ENCODE data around the gene PBOV1.
"Not testable (repeated sequence)": the region's sequence is repeated elsewhere in the genome, so short reads cannot be mapped to it uniquely, and the experiment has no call there.

PBOV1 gene

GRCh38 chr6:138237463-138237862 is 19.2 kb upstream of the PBOV1 start:
- DNase-seq, result no peak

GRCh38 chr6:138235693-138236092 is 17.4 kb upstream of the PBOV1 start:
- no peak for DNase-seq

DNA sequence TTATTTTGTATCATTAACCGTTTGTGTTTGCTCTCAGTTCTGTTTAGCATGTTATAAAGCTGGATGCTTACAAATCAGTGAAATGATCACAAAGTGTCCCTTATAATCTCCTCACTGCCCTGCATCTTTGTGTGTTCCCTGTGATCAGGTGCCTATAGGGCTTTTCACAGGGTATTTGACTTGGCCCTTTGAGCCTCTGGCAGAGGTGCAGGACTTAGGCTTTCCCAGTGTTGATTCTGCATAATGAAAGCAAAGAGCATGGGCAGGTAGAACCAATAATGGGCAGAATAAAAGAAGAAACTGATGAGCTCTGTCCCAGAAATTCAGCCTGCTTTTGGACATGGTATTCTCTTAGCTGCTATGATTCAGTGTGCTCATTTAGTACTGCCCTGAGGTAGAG is 16.9 kb upstream of the PBOV1 start:
- no peak for DNase-seq

- no peak for DNase-seq
These were observed 16.1 kb upstream of the PBOV1 start for GRCh38 chr6:138234363-138234762.

- DNase-seq, result no peak
These were observed 13.1 kb upstream of the PBOV1 start for GRCh38 chr6:138231381-138231886.

DNA sequence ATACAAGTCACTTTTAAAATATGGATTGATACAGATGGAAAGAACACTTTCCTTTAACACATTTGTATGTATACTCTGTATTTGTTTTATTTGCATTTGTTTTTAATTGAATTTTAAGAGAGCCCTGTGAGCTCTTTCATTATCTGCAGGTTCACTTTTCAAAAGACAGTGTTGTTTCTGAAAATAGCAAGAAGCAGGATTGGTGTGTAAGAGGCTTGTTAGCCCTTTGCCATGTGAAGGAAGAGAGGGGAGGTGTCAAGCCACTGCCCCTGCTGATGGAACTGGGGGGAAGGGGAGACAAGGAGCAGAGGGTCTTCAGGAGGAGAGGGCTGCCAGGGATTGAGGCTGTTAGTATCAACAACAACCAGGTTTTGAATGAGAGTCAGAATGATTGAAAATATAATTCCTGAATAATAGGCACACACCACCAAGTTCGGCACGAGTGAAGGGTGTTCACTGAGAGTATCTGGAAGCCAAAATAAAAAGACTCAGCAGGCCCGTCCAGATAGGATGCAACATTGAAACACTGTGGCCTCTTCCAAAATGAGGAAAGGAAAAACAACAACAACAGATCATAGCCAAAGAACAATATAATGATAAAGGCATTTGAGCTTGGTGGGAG is 12.6 kb upstream of the PBOV1 start:
- DNase-seq, result no peak

GRCh38 chr6:138230221-138230620 is 11.9 kb upstream of the PBOV1 start:
- DNase-seq, result no peak

DNA sequence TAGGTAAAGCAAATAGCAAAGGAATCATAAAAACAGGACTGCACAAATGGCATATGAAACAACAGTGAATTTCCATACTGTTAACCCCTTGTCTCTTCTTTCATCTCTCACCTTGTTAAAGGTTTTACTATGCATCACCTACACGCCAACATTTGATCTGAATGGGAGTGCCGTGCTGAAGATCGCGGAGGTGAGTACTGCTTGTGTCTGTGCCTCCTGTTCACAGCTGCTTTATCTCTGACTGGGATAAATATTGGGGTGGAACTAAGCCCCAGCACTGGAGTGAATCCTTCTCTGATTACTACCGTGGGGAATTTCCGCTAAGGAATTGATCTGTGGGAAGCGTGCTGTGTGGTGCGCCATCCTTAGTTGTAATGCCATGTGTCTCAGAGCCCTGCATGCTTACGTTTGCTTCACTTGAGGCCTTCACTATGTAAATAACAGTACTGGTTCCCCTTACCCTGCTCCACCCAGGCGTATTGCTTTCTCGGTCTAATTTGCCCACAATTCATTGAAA is 11.4 kb upstream of the PBOV1 start:
- DNase-seq, result no peak

- no peak for DNase-seq
These were observed 10.8 kb upstream of the PBOV1 start for GRCh38 chr6:138229072-138229471.

GRCh38 chr6:138227316-138227781 is 9.1 kb upstream of the PBOV1 start:
- DNase-seq, result no peak

DNA sequence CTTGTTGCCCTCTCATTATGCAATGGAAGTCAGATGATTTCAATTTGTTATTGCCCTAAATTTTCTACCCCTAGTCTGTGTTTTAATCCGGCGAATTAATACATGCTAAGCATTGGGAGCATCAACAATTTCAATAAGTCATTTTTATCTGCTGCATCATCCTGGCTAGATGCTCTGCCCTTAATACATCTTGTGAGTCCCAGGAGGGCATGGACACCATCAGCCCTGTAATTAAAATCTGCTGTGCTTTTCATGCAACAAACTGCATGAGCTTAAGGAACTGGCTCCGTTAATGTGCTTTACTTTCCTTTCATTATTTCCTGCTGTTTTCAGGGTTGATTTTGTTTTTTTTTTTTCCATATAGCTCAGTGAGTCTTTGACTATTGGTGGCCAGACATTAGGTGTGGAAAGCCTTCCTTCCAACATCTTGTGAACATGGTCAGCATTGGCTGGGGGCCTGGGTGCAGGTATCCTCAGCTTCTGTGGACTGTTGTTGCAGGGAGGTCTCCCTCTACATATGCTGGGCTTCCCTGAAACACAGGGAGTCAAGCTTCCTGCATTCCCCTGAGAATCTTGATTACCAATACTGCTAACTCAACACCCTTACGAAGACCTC is 8.5 kb upstream of the PBOV1 start:
- no peak for DNase-seq

GRCh38 chr6:138225953-138226352 is 7.7 kb upstream of the PBOV1 start:
- DNase-seq, result no peak

DNA sequence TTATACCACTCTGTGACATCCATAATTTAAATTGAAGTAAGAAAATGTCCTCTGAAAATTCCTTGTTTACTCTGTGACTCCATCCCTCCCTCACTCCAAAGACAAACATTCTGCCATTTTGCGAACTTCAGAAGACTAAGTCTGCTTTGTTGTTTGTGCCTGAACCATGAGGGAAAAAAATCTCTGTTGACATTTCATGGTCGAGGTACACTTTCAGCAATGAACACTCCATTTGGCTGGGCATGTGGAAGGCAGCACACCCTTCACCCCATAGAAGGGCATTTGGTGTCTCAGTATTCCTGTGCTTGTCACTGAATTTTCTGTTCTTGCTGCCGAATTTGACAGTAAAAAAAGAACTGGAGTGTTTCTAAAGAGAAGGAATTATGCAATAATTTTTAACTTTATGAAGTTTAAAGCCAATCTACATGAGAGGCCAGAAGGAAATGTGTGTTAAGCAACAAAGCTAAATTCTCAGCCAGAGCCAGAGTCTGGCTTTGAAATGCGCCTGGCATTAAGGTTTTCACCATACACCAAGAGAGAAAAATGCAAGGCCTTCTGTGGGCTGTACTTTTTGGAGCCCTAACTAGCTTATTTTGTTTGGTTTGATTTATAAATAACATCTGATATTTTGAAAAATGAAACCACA is 4.7 kb upstream of the PBOV1 start:
- no peak for DNase-seq

GRCh38 chr6:138219901-138220300 is 1.6 kb upstream of the PBOV1 start:
- DNase-seq, result no peak

DNA sequence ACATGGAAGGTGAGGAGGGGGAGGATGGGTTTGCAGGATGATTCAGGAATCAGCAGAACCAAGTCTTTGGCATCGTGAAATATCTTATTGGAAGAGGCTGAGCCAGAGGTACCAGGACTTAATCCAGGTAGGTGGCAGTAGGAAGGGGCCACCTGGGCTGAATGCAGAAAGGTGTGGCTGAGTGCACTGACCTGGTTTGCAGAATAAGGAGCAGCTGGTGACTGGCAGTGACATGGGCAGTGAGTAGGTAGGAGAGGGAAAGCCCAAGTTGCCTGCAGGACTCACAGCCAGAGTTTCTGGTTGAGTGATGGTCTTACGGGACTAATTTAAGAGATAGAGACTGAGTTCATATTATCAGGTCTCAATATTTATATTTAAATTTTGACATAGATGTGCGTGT is 1.1 kb upstream of the PBOV1 start:
- no peak for DNase-seq

GRCh38 chr6:138215093-138215782 is 3.1 kb downstream of the PBOV1 start:
- DNase-seq, result no peak

DNA sequence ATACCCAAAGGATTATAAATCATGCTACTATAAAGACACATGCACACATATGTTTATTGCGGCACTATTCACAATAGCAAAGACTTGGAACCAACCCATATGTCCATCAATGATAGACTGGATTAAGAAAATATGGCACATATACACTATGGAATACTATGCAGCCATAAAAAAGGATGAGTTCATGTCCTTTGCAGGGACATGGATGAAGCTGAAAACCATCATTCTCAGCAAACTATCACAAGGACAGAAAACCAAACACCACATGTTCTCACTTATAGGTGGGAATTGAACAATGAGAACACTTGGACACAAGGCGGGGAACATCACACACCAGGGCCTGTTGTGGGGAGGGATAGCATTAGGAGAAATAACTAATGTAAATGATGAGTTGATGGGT is 5.8 kb downstream of the PBOV1 start:
- DNase-seq, result not testable (repeated sequence)

- DNase-seq, result no peak
These were observed 6.7 kb downstream of the PBOV1 start for GRCh38 chr6:138211601-138212000.

- no peak for DNase-seq
These were observed 7.2 kb downstream of the PBOV1 start for GRCh38 chr6:138211048-138211581.

DNA sequence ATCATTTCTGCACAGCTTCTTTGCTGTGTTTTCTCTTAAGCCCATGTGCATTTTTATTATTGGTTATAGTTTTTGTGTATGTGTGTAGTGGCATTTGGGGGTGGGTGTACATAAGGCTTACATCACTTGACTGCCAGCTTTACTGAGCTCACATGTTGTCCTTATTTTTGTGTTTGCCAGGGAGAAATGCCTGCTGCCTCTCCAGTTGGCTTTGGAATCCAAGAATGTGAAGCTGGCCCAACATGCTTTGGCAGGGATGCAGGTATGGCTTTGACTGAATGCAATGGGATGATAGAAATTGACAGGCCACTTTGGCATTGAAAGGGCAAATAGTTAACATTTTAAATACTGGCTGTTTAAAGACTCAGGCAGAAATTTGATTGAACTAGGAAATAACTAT is 11.4 kb downstream of the PBOV1 start:
- no peak for DNase-seq

DNA sequence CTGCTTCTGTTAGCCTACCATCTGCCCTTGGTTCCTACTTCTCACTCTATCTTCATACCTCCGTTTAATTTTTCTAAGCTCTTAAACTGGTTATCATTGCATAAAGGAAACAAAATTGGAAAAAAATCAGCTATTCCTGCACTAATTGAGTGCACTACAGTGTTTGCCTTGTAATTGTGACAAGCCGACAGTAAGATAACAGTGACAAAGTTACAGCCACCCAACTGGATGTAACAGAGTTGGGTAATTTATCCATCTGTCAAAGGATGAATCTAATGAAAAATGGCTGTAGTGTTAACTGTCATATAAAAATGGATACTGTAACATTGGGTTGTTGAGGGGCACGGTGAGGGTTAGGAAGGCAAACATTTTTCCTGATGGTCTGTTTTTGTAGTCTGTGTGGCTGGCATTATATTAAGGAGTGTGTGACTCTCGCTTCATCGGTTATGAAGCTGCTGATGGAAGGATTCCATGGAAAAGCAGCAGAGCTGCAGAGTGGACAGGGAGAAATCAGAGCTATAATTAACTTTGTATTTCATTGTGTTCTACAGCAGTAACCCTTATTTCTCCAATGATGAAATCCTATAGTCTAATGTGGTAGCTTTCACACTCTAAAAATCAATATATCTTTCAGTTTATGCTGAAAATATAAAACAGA is 12.7 kb downstream of the PBOV1 start:
- no peak for DNase-seq

DNA sequence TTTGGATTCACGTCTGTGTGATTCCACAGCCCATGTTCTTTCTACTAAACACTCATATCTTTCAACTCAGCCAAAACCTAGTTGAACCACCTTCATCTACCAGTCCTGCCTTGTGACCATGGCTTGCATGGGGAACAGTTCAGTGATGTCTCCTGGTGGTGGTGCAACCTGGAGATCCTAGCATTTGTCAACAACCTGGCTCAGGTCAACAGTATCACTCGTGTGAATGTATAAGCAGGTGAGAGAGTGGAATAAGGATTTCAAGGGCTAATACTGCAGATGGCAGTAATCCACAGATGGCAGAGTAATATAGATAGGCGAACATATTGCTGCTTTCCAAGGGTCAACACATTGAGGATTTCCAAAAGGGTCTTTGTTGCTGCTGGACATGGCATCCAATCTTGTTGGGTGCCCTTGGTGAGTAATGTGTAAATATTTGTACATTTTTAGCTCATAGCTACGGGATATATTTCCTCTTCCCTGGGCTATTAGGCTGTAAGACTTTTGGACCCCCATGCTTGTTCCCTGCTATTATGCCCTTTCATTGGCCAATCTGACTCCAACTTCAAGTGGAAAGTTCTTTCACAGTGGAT is 13.4 kb downstream of the PBOV1 start:
- no peak for DNase-seq

All from activated CD8-positive, alpha-beta memory T cell treated with anti-CD3 and anti-CD28 coated beads, Interleukin-2, amount 50 U/mL, for 4 hours (primary cell).